NK-92 treated with Interleukin-12 subunit alpha and Interleukin-12 subunit beta, amount 100 ng/mL, for 24 hours (cell line): Measurements from ENCODE around the gene TRAF3.
"Not testable (repeated sequence)": the region's sequence is repeated elsewhere in the genome, so short reads cannot be mapped to it uniquely, and the experiment has no call there.

Experiments
- DNase-seq: peaks from one replicate; lab custom pipeline; 2025; lab: John Stamatoyannopoulos, UW

Gene TRAF3

DNA sequence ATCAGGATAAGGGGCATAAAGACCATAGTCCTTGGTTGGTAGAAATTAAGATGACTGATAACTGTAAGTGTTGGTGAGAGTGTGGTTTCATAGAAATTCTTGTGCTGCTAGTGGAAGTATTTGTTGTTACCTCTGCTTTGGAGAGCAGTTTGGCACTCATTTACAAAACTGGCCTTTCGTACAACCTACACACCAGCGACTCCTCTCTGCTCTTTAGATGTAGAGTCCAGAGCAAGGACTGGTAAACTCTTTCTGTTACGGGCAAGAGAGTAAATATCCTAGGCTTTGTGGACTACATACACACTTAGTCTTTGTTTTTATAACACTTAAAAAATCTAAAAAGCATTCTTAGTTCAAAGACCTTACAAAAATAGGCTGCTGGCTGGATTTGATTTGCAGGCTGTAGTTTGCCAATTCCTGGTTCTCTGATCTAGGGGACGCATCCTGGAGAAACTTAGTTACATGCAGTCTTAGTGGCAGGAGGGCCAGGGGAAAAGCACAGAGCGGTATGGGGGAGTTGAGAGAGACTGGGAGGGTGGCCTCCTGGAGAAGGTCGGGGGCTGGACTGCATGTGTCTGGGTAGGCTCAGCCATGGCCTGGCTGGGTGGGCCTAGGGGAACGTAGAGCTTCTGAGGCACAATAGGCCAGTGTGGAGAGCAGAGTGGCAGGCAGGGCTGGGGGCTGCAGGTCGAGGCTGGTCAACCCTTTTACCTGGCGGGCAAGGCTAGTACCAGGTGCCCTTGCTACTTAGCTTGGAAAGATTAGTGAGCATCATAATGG, 89.9 kb downstream of the TRAF3 start:
- DNase-seq = no peak

- no peak for DNase-seq
Measured at GRCh38 chr14:102867826-102868580, 90.8 kb downstream of the TRAF3 start.

DNA sequence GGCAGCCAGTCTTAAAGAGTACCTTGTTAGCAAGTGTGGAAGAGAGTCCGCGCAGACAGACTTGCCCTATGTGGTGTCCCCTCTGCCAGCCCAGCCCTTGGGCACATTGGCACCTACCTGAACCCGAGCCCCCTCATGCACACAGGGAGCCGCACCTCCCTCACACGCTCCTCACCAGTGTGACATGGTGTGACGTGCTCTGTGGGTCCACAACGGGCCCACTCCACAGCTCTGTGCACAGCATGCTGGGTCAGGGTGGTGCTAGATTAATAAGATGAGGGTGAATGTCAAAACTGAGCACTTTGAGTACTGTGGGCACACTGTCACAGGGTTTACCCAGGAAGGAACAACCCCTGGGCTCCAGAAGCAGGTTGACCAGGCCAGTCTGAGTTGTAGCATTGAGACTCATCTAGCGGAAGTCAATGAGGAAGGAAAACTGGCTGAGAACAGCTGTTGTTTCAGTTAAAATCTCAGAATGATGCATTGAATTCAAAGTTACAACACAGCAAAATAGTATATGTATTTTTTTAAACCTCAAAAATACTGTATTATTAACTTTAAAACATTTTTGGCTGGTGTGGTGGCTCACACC, 91.8 kb downstream of the TRAF3 start:
- no peak for DNase-seq

DNA sequence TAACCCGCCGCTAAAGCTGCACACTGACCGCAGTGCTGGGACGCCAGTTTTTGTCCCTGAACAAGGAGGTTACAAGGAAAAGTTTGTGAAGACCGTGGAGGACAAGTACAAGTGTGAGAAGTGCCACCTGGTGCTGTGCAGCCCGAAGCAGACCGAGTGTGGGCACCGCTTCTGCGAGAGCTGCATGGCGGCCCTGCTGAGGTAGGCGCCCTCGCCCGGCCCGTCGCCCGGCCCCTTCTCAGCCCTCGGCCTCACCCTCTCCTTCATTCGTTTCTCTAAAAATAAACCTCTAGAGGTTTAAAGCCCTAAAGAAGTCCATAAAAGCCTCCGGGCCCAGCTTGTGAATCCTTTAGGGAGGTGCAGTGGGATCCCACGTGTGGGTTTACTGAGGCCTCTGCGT, 93.0 kb downstream of the TRAF3 start:
- DNase-seq = no peak

- no peak for DNase-seq
Measured at GRCh38 chr14:102870994-102871831, 94.0 kb downstream of the TRAF3 start.

DNA sequence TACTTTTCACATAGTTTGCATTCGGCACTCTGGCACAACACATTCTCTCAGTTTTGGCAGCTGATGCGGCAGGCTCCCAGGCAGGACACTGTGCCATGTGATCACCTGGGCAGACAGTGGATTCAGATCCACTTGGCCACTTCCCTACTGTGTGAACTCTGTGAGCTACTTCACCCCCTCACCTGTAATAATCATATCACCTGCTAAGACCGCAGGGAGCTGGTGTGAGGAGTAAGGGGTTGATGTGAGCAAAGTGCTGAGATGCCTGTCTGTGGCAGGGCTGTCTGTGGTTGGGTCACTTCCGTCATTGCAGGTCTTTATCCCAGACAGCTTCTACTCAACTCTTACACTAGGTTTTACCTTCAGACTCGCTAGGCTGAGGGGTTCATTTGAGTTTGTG, 94.8 kb downstream of the TRAF3 start:
- DNase-seq = no peak

- DNase-seq = no peak
Measured at GRCh38 chr14:102873131-102873530, 95.9 kb downstream of the TRAF3 start.

GRCh38 chr14:102873546-102874061, 96.4 kb downstream of the TRAF3 start:
- no peak for DNase-seq

GRCh38 chr14:102875652-102876051, 98.4 kb downstream of the TRAF3 start:
- DNase-seq = no peak

DNA sequence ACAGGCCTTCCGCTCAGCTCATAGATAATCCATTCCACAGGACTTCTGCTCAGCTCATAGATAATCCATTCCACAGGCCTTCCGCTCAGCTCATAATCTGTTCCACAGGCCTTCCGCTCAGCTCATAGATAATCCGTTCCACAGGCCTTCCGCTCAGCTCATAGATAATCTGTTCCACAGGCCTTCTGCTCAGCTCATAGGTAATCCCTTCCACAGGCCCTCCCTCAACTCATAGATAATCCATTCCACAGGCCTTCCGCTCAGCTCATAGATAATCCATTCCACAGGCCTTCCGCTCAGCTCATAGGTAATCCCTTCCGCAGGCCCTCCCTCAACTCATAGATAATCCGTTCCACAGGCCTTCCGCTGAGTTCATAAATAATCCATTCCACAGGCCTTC, 100.3 kb downstream of the TRAF3 start:
- DNase-seq = not testable (repeated sequence)

DNA sequence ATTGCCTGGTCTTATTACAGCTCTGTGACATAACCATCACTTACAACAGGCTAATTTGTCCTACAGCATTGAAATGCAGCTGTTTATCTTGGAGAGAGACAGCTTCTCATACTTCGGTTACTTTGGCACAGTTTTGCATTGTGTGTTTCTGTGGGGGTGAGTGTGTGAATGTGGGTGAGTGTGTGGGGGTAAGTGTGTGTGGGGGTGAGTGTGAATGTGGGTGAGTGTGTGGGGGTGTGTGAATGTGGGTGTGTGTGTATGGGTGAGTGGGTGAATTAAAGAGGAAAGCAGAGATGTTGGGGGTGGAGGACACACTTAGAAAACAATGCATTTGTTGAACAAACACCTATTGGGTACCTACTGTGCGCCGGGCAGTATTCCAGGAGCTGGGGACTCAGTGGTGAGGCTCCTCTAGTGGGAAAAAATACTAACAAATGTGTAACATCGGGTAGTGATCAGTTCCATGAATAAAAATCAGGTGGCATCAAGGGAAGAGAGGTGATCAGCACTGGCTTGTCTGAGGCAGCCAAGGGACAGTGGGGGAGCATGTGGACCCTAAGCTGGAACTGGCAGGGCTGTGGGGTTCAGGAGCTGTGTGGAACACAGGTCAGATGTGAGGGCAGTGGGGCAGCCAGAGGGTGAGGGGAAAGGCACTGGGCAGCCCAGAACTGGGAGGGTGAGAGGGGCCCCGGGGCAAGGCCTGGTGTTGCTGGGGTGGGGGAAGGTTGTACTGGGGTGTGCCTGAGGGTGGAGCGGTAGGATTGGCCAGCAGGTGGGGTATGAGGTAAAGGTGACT, 101.1 kb downstream of the TRAF3 start:
- DNase-seq = no peak

DNA sequence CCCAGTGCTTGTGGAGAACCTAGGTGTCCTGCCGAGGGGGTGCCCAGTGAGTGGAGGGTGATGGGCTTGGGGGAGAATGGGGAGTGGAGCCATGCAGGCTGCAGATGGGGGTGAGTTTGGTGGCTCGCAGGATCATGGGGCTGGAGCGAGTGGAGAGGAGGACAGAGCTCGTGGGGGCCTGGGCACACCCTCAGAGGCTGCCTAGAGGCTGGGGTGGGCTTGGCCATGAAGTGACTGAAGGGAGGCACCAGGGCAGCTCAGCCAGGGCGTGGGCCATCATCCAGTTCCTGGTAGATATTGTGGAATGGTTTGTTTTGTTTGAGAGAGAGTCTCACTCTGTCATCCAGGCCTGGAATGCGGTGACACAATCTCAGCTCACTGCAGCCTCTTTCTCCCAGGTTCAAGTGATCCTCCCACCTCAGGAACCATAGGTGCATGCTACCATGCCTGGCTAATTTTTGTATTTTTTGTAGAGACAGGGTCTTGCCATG, 101.8 kb downstream of the TRAF3 start:
- no peak for DNase-seq

GRCh38 chr14:102882226-102882906, 105.1 kb downstream of the TRAF3 start:
- DNase-seq = no peak

DNA sequence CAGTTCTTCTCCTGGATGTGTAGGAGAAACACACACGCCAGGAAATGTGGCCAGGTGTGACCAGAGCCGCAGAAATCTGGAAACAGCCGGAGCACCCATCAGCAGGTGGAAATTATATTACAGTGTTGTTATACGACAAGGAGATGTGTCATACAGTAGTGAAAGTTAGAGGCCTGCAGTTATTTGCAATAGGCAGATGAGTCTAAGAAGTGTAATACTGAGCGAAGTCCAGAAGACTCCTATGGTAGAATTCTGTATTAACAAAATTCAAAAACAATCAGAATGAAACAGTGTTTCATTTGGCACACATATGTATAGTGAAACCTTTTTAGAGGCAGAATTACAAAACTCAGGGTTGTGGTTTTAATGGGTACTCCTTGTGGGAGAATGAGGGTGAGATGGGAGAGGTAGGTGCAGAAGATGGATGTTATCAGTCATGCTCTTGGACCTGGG, 105.9 kb downstream of the TRAF3 start:
- DNase-seq = no peak

- no peak for DNase-seq
Measured at GRCh38 chr14:102883554-102883953, 106.3 kb downstream of the TRAF3 start.

DNA sequence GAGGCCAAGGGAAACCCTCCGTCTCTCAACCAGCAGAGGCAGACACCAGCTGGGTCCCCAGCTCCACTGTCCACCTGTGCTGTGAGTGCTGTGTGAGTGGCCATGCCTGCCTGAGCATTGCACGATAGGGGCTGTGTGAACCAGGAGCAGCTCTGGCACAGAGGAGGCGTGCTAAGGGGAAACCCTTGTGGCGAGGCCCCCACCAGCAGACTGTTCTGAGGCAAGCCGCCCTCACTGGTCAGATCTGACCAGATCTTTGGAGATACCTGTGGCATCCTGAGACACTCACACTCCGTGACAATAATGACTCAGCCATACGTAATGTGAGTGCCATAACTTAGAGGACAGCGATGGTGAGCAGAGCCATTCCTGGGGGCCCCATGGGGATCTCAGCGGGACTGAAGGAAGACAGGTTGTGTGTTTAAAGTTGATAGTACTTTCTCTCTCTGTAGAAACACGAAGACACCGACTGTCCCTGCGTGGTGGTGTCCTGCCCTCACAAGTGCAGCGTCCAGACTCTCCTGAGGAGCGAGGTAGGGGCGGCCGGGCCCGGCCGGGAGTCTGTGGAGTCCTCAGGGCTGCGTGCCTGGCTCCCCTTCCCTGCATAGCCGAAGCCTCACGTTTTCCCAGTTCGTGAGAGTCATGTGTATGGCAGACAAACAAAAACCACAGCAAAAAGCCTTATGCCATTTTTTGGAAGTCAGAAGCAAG, 108.6 kb downstream of the TRAF3 start:
- DNase-seq = no peak

DNA sequence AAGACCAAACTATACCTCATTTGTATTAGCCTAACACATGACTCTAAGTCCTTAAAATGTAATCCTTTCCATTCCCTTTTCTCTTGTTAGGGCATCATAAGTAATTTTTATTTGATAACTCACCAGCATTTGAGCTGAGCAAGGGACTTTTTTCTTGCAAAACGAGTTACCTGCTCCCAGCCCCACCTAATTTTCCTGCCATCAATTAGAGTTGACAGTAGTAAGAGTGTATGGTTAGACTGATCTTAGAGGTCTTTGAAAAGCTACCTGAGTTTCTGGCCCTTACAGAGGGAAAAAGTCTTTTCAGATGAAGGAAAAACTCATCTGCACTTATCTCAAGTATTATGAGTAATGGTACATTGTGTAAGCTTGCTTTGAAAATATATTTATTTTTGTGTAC, 111.5 kb downstream of the TRAF3 start:
- no peak for DNase-seq

GRCh38 chr14:102889615-102890014, 112.4 kb downstream of the TRAF3 start:
- no peak for DNase-seq

DNA sequence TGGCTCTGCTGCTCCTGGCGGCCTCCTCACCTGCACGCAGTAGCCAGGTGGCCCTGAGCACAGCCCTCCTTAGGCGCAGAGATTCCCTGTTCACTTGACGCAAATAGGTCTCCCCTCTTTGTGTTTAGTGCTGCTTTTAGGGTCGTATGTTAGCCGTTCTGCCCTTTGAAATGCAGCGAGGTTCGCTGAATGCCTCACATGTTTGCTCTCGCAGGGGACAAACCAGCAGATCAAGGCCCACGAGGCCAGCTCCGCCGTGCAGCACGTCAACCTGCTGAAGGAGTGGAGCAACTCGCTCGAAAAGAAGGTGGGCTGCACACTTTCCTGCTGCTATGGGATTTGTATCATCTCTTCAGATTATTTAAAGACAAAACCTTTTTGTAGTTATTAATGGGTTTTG, 113.9 kb downstream of the TRAF3 start:
- DNase-seq = no peak

DNA sequence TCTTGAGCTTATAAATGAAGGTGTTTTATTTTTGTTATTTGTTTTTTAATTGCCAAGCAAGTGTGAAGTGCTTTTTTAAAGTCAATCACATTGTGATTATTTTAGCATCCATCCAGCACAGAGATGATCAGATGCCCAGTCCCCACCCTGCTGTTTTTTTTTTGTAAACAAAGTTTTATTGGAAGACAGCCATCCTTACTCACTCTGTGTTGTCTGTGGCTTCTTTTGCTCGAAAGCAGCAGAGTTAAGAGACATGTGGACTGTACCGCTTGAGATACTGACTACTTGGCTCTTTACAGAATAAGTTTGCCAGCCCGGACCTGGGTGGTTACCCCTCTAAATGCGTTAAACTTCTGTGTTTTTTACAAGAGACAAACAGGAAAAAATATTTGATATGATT, 114.3 kb downstream of the TRAF3 start:
- DNase-seq = no peak
